GM12891 (cell line): ENCODE results near the gene WNT7B.

ENCODE experiments used
- PAX5 ChIP-seq: IDR thresholded peaks from 2 replicates; pipeline ENCODE4 v1.6.1; 2011; ENCODE audit warnings: low read length, moderate library complexity, mild to moderate bottlenecking; ENCODE audit not compliant: insufficient read depth, severe bottlenecking
- POLR2A ChIP-seq: IDR thresholded peaks from 2 replicates; pipeline ENCODE4 v1.6.1; 2011; ENCODE audit warnings: low read depth, low read length, control low read depth
- POU2F2 ChIP-seq: IDR thresholded peaks from 2 replicates; pipeline ENCODE4 v1.6.1; 2011; ENCODE audit warnings: low read depth, mild to moderate bottlenecking, control low read depth, low read length, moderate library complexity
- SPI1 ChIP-seq: IDR thresholded peaks from 2 replicates; pipeline ENCODE4 v1.6.1; 2011; ENCODE audit warnings: low read depth, low read length, control low read depth
- TAF1 ChIP-seq: IDR thresholded peaks from 2 replicates; pipeline ENCODE4 v1.6.1; 2011; ENCODE audit warnings: low read depth, low read length, control low read depth

GRCh38 chr22:45926433-45926832, 50.5 kb downstream of the WNT7B start:
- TF ChIP-seq TAF1, result no peak
- no peak for TF ChIP-seq POLR2A
- no peak for TF ChIP-seq POU2F2
- TF ChIP-seq SPI1, result no peak
- TF ChIP-seq PAX5, result no peak
